Measurements from ENCODE around the gene SPRY1.

SPRY1 gene

GRCh38 chr4:123405267-123405865 is 8.8 kb downstream of the SPRY1 start:
- H3K27me3 Mint-ChIP-seq = peaks cover 33% of the 10 kb centered on the region
- H3K9me3 Mint-ChIP-seq = no peaks in the 10 kb centered on the region
- DNase-seq (ENCODE audit: low spot score in 2 of 2) = no peak
- H3K27ac Mint-ChIP-seq (ENCODE audit: low read depth) = no peak overlapping the region
- H3K36me3 Mint-ChIP-seq (ENCODE audit: insufficient read depth) = peaks cover 4% of the 10 kb centered on the region
- ATAC-seq (replicated peaks; ENCODE audit: extremely low read depth, poor library complexity, severe bottlenecking) = no peak
- no peak overlapping the region for H3K4me3 Mint-ChIP-seq
- no peaks in the 10 kb centered on the region for H3K4me1 Mint-ChIP-seq

GRCh38 chr4:123406872-123407271 is 10.3 kb downstream of the SPRY1 start:
- ATAC-seq (replicated peaks; ENCODE audit: extremely low read depth, poor library complexity, severe bottlenecking) (no peak), DNase-seq (ENCODE audit: low spot score in 2 of 2) (no peak)
- H3K9me3 Mint-ChIP-seq = no peaks in the 10 kb centered on the region
- H3K4me3 Mint-ChIP-seq = no peak overlapping the region
- H3K27ac Mint-ChIP-seq (ENCODE audit: low read depth) = no peak overlapping the region
- H3K27me3 Mint-ChIP-seq = peaks cover 22% of the 10 kb centered on the region
- peaks cover 2% of the 10 kb centered on the region for H3K36me3 Mint-ChIP-seq (ENCODE audit: insufficient read depth)
- no peaks in the 10 kb centered on the region for H3K4me1 Mint-ChIP-seq

GRCh38 chr4:123408471-123409084 is 12.0 kb downstream of the SPRY1 start:
- Mint-ChIP-seq H3K36me3 (ENCODE audit: insufficient read depth) (no peaks in the 10 kb centered on the region), H3K4me1 (no peaks in the 10 kb centered on the region)
- ATAC-seq (replicated peaks; ENCODE audit: extremely low read depth, poor library complexity, severe bottlenecking) = no peak

GRCh38 chr4:123409334-123409733 is 12.7 kb downstream of the SPRY1 start:
- Mint-ChIP-seq H3K4me1 (no peaks in the 10 kb centered on the region), H3K4me3 (no peak overlapping the region), H3K27me3 (no peaks in the 10 kb centered on the region), H3K9me3 (no peaks in the 10 kb centered on the region), H3K36me3 (ENCODE audit: insufficient read depth) (no peaks in the 10 kb centered on the region), H3K27ac (ENCODE audit: low read depth) (no peak overlapping the region)
- no peak for DNase-seq (ENCODE audit: low spot score in 2 of 2)
- ATAC-seq (replicated peaks; ENCODE audit: extremely low read depth, poor library complexity, severe bottlenecking) = no peak

More at GRCh38 chr4:123408471-123409084, 12.0 kb downstream of the SPRY1 start:
- peaks cover 5% of the 10 kb centered on the region for H3K27me3 Mint-ChIP-seq
- no peak overlapping the region for H3K27ac Mint-ChIP-seq (ENCODE audit: low read depth)
- DNase-seq (ENCODE audit: low spot score in 2 of 2) = no peak
- H3K9me3 Mint-ChIP-seq = no peaks in the 10 kb centered on the region
- no peak overlapping the region for H3K4me3 Mint-ChIP-seq

GRCh38 chr4:123411514-123411913 is 14.9 kb downstream of the SPRY1 start:
- H3K27me3 Mint-ChIP-seq = no peaks in the 10 kb centered on the region

GRCh38 chr4:123412091-123412505 is 15.5 kb downstream of the SPRY1 start:
- Mint-ChIP-seq H3K4me3 (no peak overlapping the region), H3K36me3 (ENCODE audit: insufficient read depth) (no peaks in the 10 kb centered on the region), H3K9me3 (no peaks in the 10 kb centered on the region), H3K4me1 (no peaks in the 10 kb centered on the region), H3K27me3 (no peaks in the 10 kb centered on the region), H3K27ac (ENCODE audit: low read depth) (no peak overlapping the region)
- DNase-seq (ENCODE audit: low spot score in 2 of 2) = no peak
- no peak for ATAC-seq (replicated peaks; ENCODE audit: extremely low read depth, poor library complexity, severe bottlenecking)

More at GRCh38 chr4:123411514-123411913, 14.9 kb downstream of the SPRY1 start:
- Mint-ChIP-seq H3K27ac (ENCODE audit: low read depth) (no peak overlapping the region), H3K36me3 (ENCODE audit: insufficient read depth) (no peaks in the 10 kb centered on the region), H3K9me3 (no peaks in the 10 kb centered on the region), H3K4me1 (no peaks in the 10 kb centered on the region), H3K4me3 (no peak overlapping the region)
- no peak for DNase-seq (ENCODE audit: low spot score in 2 of 2)
- ATAC-seq (replicated peaks; ENCODE audit: extremely low read depth, poor library complexity, severe bottlenecking) = no peak

- Mint-ChIP-seq H3K4me1 (no peaks in the 10 kb centered on the region), H3K4me3 (no peak overlapping the region)
- no peak for ATAC-seq (replicated peaks; ENCODE audit: extremely low read depth, poor library complexity, severe bottlenecking)
These were observed 16.3 kb downstream of the SPRY1 start for GRCh38 chr4:123412700-123413512.

GRCh38 chr4:123415576-123415975 is 19.0 kb downstream of the SPRY1 start:
- H3K36me3 Mint-ChIP-seq (ENCODE audit: insufficient read depth) = no peaks in the 10 kb centered on the region
- no peaks in the 10 kb centered on the region for H3K27me3 Mint-ChIP-seq
- no peaks in the 10 kb centered on the region for H3K4me1 Mint-ChIP-seq
- H3K27ac Mint-ChIP-seq (ENCODE audit: low read depth) = no peak overlapping the region
- ATAC-seq (replicated peaks; ENCODE audit: extremely low read depth, poor library complexity, severe bottlenecking) (no peak), DNase-seq (ENCODE audit: low spot score in 2 of 2) (no peak)
- no peak overlapping the region for H3K4me3 Mint-ChIP-seq
- no peaks in the 10 kb centered on the region for H3K9me3 Mint-ChIP-seq

More at GRCh38 chr4:123412700-123413512, 16.3 kb downstream of the SPRY1 start:
- no peaks in the 10 kb centered on the region for H3K9me3 Mint-ChIP-seq
- no peaks in the 10 kb centered on the region for H3K27me3 Mint-ChIP-seq
- no peak overlapping the region for H3K27ac Mint-ChIP-seq (ENCODE audit: low read depth)
- H3K36me3 Mint-ChIP-seq (ENCODE audit: insufficient read depth) = no peaks in the 10 kb centered on the region
- no peak for DNase-seq (ENCODE audit: low spot score in 2 of 2)

- no peak for DNase-seq (ENCODE audit: low spot score in 2 of 2)
- ATAC-seq (replicated peaks; ENCODE audit: extremely low read depth, poor library complexity, severe bottlenecking) = no peak
- H3K4me3 Mint-ChIP-seq = no peak overlapping the region
- no peaks in the 10 kb centered on the region for H3K27me3 Mint-ChIP-seq
- H3K9me3 Mint-ChIP-seq = no peaks in the 10 kb centered on the region
- H3K36me3 Mint-ChIP-seq (ENCODE audit: insufficient read depth) = no peaks in the 10 kb centered on the region
- no peaks in the 10 kb centered on the region for H3K4me1 Mint-ChIP-seq
- no peak overlapping the region for H3K27ac Mint-ChIP-seq (ENCODE audit: low read depth)
These were observed 19.4 kb downstream of the SPRY1 start for GRCh38 chr4:123415977-123416376.

GRCh38 chr4:123417813-123418212 is 21.2 kb downstream of the SPRY1 start:
- ATAC-seq (replicated peaks; ENCODE audit: extremely low read depth, poor library complexity, severe bottlenecking) = no peak
- Mint-ChIP-seq H3K4me3 (no peak overlapping the region), H3K27me3 (no peaks in the 10 kb centered on the region), H3K27ac (ENCODE audit: low read depth) (no peak overlapping the region), H3K36me3 (ENCODE audit: insufficient read depth) (no peaks in the 10 kb centered on the region), H3K4me1 (no peaks in the 10 kb centered on the region), H3K9me3 (no peaks in the 10 kb centered on the region)
- no peak for DNase-seq (ENCODE audit: low spot score in 2 of 2)

GRCh38 chr4:123418351-123418931 is 21.8 kb downstream of the SPRY1 start:
- Mint-ChIP-seq H3K27ac (ENCODE audit: low read depth) (no peak overlapping the region), H3K4me1 (no peaks in the 10 kb centered on the region), H3K36me3 (ENCODE audit: insufficient read depth) (no peaks in the 10 kb centered on the region), H3K9me3 (no peaks in the 10 kb centered on the region), H3K27me3 (peaks cover 3% of the 10 kb centered on the region), H3K4me3 (no peak overlapping the region)
- DNase-seq (ENCODE audit: low spot score in 2 of 2) (no peak), ATAC-seq (replicated peaks; ENCODE audit: extremely low read depth, poor library complexity, severe bottlenecking) (no peak)

- Mint-ChIP-seq H3K36me3 (ENCODE audit: insufficient read depth) (no peaks in the 10 kb centered on the region), H3K27ac (ENCODE audit: low read depth) (no peak overlapping the region), H3K27me3 (peaks cover 9% of the 10 kb centered on the region), H3K9me3 (no peaks in the 10 kb centered on the region), H3K4me1 (no peaks in the 10 kb centered on the region), H3K4me3 (no peak overlapping the region)
- no peak for DNase-seq (ENCODE audit: low spot score in 2 of 2)
- ATAC-seq (replicated peaks; ENCODE audit: extremely low read depth, poor library complexity, severe bottlenecking) = no peak
These were observed 23.5 kb downstream of the SPRY1 start for GRCh38 chr4:123419885-123420755.
